HFF-Myc (cell line): ENCODE data around the gene HRAS.
A peak's percentile ranks its signal among the peaks of the same experiment; 100 is the strongest.

Source experiments
- DNase-seq: peaks from one replicate; pipeline ENCODE4 v3.0.0-alpha.2; 2011; ENCODE audit warnings: low read depth; ENCODE audit errors: extremely low read depth
- H3K4me3 ChIP-seq: replicated peaks from 2 replicates; pipeline ENCODE4 v1.5.1; 2011; ENCODE audit warnings: low read depth, mild to moderate bottlenecking, control low read depth, low read length
- TF ChIP-seq, protein P1 (sequence below): IDR thresholded peaks from 2 replicates; pipeline ENCODE4 v1.5.1; 2012; ENCODE audit warnings: mild to moderate bottlenecking, low read depth, low read length, control low read depth; ENCODE audit errors: missing control alignments

Gene HRAS

DNA sequence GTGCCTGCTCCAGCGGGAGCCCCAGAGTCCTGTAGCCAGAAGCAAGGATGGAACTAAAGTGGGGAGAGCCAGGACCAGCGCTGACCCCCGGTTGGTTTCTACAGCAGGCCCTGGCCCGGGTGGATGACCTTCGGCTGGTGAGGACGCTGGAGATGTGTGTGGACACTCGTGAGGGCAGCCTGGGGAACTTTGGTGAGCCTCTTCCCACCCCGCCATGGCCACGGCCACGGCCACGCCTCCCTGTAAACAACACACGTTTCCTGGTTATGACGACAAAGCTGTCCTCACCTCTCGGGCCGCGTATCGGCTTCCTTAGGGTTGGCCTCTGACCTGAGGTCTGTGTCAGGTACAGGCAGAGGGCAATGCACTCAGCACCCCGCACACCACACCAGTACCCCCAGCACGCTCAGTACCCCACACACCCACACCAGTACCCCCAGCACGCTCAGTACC, 6.1 kb upstream of the HRAS start:
- H3K4me3 ChIP-seq: no peak overlapping the region
- DNase-seq: no peak
- TF ChIP-seq, protein P1, sequence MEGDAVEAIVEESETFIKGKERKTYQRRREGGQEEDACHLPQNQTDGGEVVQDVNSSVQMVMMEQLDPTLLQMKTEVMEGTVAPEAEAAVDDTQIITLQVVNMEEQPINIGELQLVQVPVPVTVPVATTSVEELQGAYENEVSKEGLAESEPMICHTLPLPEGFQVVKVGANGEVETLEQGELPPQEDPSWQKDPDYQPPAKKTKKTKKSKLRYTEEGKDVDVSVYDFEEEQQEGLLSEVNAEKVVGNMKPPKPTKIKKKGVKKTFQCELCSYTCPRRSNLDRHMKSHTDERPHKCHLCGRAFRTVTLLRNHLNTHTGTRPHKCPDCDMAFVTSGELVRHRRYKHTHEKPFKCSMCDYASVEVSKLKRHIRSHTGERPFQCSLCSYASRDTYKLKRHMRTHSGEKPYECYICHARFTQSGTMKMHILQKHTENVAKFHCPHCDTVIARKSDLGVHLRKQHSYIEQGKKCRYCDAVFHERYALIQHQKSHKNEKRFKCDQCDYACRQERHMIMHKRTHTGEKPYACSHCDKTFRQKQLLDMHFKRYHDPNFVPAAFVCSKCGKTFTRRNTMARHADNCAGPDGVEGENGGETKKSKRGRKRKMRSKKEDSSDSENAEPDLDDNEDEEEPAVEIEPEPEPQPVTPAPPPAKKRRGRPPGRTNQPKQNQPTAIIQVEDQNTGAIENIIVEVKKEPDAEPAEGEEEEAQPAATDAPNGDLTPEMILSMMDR: no peak

DNA sequence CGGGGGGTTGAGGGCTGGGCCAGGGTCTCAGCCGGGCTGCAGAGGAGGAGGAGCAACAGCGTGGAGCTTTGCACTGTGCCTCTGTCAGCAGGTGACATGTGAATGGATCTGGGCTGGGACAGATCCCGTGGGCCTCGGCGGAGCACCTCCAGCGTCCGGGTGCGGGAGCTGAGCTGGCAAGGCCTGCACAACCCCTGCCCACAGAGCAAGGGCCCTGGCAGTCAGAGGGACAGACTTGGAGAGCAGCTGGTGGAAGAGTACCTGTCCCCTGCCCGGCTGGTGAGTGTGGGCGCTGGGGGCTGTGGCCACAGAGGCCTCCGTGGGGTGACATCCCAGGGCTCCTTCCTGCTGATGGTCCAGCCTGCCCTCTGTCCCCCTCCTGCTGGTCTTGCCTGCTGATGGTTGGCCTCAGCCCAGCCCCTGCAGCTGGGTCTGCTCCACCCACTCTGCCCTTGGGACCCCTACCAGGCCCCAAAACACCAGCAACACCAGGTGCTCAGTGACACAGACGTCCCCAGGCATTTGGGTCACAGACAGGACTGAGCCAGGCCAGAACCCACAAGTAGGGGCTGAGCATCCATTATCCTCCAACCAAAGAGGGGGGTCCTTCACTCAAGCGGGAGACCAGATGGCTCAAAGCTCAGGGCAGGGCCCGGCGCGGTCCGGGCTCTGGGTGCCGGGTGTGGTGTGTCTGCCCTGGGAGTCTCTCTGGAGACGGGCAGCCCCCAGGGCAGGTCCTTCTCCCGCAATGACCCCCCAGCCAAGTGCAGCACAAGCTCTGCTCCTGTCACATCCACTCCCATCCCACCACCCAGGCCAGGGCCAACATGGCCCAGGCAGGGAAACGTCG, 5.4 kb upstream of the HRAS start:
- TF ChIP-seq, protein P1: no peak
- no peak overlapping the region for H3K4me3 ChIP-seq
- no peak for DNase-seq

DNA sequence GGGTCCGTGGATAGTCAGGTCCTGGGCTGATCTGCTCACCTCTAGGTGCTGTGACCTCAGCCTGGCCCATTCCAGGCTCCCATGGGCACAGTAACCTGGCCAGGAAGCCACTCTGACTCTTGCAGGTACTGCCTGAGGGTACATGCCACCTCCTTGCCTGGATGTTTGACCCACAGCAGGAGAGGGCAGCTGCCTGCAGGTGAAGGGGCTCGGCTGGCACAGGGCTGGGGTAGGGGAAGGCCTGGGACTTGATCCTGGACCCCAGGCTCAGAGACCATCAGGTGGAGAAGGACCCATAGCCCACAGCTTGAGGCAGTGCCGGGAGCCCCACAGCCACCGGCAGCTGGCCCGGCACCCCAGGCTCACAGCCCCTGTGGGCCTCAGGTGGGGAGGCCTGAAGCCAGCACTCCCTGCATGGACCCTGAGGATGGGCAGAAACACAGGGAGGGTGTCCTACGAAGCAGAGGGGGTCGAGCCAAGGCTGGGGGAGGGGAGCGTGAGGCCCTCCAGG, 4.7 kb upstream of the HRAS start:
- DNase-seq: no peak
- H3K4me3 ChIP-seq: no peak overlapping the region
- TF ChIP-seq, protein P1: no peak

DNA sequence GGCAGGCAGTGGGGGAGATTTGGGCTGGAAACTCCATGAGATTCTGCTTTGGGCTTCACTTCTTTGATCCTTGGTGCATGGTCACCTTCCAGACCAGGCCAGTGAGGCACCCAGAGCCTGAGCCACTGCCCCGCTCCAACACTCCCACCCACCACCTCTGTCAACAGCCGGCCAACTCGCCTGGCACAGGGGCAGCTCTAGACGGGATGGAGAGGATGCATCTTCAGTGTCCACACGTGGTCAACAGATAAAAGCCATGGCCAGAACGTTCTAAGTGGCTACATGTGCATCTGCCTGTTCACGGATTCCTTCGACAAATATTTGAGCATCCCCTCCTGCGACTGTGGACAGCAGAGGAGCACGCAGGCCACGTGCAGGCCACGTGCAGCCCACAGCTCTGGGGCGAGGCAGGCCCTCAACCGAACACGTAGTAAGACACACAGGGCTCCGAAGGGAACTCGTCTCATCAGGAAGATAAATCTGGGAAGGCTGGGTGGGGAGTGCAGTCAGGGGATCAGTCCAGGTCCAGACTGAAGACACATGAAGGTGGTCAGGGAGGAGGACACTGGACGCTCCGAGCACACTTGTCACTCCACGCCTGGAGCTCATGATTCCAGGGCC, 3.2 kb upstream of the HRAS start:
- TF ChIP-seq, protein P1: no peak
- no peak for DNase-seq
- H3K4me3 ChIP-seq: no peak overlapping the region

DNA sequence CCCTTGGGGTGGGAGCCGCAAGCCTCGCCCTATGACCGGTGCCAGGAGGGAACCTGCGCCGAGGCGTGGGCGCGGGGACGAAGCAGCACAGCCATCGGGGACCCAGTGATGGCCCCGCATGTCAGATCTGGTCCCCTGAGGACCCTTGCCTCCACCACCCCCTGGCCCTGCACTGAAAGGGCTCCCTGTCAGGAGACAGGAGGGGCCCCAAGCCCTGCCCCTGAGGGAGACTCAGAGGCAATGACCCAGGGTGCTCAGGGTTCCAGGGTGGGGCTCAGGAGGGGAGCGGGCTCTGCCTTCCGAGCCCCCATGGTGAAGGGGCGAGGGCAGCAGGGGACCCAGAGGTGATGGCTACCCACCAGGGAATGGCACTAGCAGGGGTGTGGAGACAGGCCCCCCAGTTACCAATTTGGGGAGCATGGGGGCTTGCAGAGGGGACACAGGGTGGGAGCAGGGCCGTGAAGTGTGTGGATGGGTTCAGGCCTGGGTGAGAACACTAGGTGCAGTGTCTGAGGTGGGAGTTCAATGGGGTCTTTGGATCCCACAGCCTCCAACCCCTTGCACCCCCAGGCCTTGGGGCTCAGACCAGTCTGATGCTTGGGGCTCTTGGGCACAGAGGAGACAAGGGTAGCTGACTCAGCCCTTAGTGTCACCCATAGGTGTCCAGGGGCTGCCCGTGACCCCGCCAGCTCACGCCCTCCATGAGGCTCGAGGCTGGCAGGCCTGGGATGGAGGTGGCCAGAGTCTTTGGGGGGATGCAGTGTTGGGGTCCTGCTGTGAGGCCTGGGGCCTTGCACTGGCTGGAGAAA, 2.5 kb upstream of the HRAS start:
- no peak for DNase-seq
- peak overlapping the region; percentile 43 for H3K4me3 ChIP-seq
- TF ChIP-seq, protein P1: no peak

DNA sequence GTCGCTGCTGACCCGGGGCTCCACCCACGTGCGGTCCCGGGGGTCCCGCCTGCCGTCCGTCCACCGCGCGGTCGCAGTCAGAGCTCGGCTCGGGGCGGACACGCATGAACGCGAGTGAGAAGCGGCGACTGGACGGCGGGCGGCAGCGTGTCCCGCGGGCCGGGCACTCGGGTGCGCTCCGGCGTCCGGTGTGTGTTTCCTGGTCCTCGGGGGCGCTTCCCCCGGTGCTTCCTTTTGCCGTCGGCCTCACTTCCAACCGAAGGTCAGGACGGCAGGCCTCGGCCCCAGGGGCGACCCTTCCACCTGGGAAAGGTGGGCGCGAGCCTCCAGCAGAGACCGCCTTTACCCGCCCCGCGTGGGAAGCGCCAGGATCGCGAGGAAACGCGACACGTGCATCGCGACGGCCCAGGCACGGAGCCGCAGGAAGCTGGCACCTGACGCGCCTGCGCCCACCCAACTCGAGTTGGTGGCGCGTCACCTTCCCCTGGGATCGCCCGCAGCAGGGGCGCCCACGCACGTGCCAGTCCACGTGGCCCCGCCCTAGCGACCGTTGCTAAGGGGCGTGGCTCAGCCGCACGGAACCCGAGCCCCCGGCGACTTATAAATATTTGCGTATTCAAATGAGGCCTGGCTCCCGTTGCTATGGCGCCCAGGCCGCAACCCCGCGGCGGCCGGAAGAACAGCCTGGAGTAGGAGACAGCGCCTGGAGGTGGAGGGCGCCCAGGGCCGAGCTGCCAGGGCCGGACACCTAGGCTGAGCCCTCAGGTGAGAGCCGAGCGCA, 1.7 kb upstream of the HRAS start, which contains the start of gene LRRC56:
LRRC56 (plus strand) TSS at position 687 of the 781 bp plus-strand sequence. CDS start 3,158 bp downstream, outside the sequence.
- peak; percentile 69 for DNase-seq
- TF ChIP-seq, protein P1: no peak
- H3K4me3 ChIP-seq: peak within 1 kb of the TSS; percentile 43
